ENCODE measurements around the gene PSMC2.

DNA sequence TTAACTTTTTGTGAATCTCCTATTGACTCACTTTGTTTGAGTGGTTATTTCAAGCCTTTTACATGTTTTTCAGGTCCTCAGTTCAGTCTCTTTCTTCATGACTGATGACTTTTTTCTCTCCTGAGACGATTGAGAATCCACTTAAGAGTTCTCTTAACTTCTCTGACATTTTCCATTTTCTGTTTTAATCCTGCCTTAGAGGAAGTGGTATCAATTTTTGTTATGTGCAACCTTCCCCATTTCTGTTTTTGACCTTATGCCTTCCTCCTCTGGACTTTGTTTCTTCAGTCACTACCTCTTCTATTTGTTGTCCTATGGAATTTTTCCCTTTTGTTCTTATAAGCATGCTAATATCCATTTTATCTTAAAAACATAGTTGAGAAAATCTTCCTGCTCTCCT lies 2.4 kb downstream of the PSMC2 start:
- no peak for TF ChIP-seq CTCF (IDR thresholded peaks at IDR 0.05)
- TF ChIP-seq POLR2A (IDR thresholded peaks at IDR 0.05), result no peak
